ENCODE data around the gene ZNF552.

DNA sequence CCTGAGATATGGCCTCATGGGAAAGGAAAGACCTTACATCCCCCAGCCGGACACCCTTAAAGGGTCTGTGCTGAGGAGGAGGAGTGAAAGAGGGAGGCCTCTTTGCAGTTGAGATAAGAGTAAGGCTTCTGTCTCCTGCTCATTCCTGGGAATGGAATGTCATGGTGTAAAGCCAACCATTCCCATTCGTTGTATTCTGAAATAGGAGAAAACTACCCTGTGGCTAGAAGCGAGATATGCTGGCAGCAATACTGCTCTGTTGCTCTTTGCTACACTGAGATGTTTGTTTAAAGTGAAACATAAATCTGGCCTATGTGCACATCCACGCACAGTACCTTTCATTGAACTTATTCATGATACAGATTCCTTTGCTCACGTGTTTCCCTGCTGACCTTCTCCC lies 14.6 kb upstream of the ZNF552 start:
- TF ChIP-seq, protein P1, sequence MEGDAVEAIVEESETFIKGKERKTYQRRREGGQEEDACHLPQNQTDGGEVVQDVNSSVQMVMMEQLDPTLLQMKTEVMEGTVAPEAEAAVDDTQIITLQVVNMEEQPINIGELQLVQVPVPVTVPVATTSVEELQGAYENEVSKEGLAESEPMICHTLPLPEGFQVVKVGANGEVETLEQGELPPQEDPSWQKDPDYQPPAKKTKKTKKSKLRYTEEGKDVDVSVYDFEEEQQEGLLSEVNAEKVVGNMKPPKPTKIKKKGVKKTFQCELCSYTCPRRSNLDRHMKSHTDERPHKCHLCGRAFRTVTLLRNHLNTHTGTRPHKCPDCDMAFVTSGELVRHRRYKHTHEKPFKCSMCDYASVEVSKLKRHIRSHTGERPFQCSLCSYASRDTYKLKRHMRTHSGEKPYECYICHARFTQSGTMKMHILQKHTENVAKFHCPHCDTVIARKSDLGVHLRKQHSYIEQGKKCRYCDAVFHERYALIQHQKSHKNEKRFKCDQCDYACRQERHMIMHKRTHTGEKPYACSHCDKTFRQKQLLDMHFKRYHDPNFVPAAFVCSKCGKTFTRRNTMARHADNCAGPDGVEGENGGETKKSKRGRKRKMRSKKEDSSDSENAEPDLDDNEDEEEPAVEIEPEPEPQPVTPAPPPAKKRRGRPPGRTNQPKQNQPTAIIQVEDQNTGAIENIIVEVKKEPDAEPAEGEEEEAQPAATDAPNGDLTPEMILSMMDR (conservative IDR thresholded peaks at IDR 0.05; ENCODE audit: low read depth, low read length): no peak
- TF ChIP-seq EZH2phosphoT487 (IDR thresholded peaks at IDR 0.05; ENCODE audit: borderline replicate concordance, low read length) (no peak), EZH2 (IDR thresholded peaks at IDR 0.05; ENCODE audit: low read length, unreplicated experiment) (no peak)

Data from PC-3 (cell line).